Esophagus muscularis mucosa (tissue), 4 donors: ENCODE results near the gene GRHL1. TPM values are rescaled to one million over a fixed set of nuclear protein-coding genes. Genes with fewer than 3 reads are reported as not detected.

Experiments
- DNase-seq: peaks from one replicate; pipeline ENCODE4 v3.0.0-alpha.2; 2017; ENCODE audit errors: extremely low spot score
- H3K27ac ChIP-seq, 4 donors: fragments of 200-600 bp; sonication (generic); replicated peaks in 1 of 4; 1 replicate in 3 of 4; 2 replicates in 1 of 4; pipeline ENCODE4 v1.5.1; 2016 to 2019; ENCODE audit warnings: mild to moderate bottlenecking in 1 of 4
- H3K27me3 ChIP-seq, 4 donors: fragments of 200-600 bp; sonication (generic); one replicate each; pipeline versions ENCODE4 v1.5.1 to v1.6.0; 2016 to 2019
- H3K36me3 ChIP-seq, 4 donors: fragments of 200-600 bp; sonication (generic); one replicate each; pipeline ENCODE4 v1.5.1; 2016 to 2019
- H3K4me1 ChIP-seq, 4 donors: fragments of 200-600 bp; sonication (generic); one replicate each; pipeline ENCODE4 v1.5.1; 2016 to 2019
- H3K4me3 ChIP-seq, 4 donors: fragments of 200-600 bp; sonication (generic); 1 replicate in 2 of 4; 2 replicates in 2 of 4; pipeline ENCODE4 v1.5.1; 2016 to 2019; ENCODE audit warnings: mild to moderate bottlenecking in 4 of 4, moderate library complexity in 1 of 4
- H3K9me3 ChIP-seq, 4 donors: fragments of 200-600 bp; sonication (generic); 1 replicate in 3 of 4; 2 replicates in 1 of 4; pipeline ENCODE4 v1.5.1; 2016 to 2019
- CTCF ChIP-seq, 3 experiments: fragments of 200-600 bp in 2 of 3; fragments of 450-650 bp in 1 of 3; sonication (generic) in 2 of 3; IDR thresholded peaks; one replicate each; pipeline ENCODE4 v1.5.1; 2017 to 2019; ENCODE audit warnings: antibody characterized with exemption in 3 of 3, mild to moderate bottlenecking in 2 of 3, moderate library complexity in 1 of 3
- EP300 ChIP-seq: sonication (generic); formaldehyde crosslinking; IDR thresholded peaks from one replicate; pipeline ENCODE4 v1.6.1; 2017; ENCODE audit warnings: antibody characterized with exemption
- POLR2A ChIP-seq: fragments of 450-650 bp; IDR thresholded peaks from one replicate; pipeline ENCODE4 v1.6.1; 2017; ENCODE audit warnings: antibody characterized with exemption, moderate library complexity, mild to moderate bottlenecking, low read depth
- POLR2AphosphoS5 ChIP-seq, 2 donors: sonication (generic); formaldehyde crosslinking; IDR thresholded peaks; one replicate each; pipeline ENCODE4 v1.6.1; 2017; ENCODE audit warnings: antibody characterized with exemption in 2 of 2
- WGBS: methylation state at CpG from one replicate; pipeline ENCODE4 v1.1.5; 2018; 5-methylcytosine and 5-hydroxymethylcytosine counted together
- intact Hi-C: fragments of 100-400 bp; cut with DNase I; formaldehyde crosslinking; loops from one replicate; pipeline ENCODE4 v1.15.1; 2023
- total RNA-seq, 4 donors: library from RNA; depleted of rRNA; stranded (reverse); fragments of >200 nt; gene quantifications; one replicate each; pipeline versions ENCODE4 v1.1.0 to v1.2.1, GENCODE V29; 2016

GRHL1 gene
- total RNA-seq, 4 donors from 2014 or later, result 0.86 to 5.1 (median 2.6) TPM

GRCh38 chr2:9967053-9967775 lies 15.7 kb downstream of the GRHL1 start:
- Histone ChIP-seq H3K36me3 (peaks cover 0 to 14% (median 5%) of the 10 kb centered on the region in 4 donors), H3K4me3 (no peak overlapping the region), H3K27ac (peak overlapping the region in 1 of 4 donors; percentile 7), H3K4me1 (peaks cover 4 to 23% (median 21%) of the 10 kb centered on the region in 4 donors), H3K27me3 (no peaks in the 10 kb centered on the region), H3K9me3 (no peaks in the 10 kb centered on the region)
- TF ChIP-seq POLR2AphosphoS5 (IDR thresholded peaks at IDR 0.05) (no peak), POLR2A (no peak), EP300 (no peak), CTCF (IDR thresholded peaks at IDR 0.05) (no peak)
- intact Hi-C loops, result no loop called here
- DNase-seq, result no peak
- 93% methylated on average over 11 of the region's 11 CpGs for WGBS

- 91% methylated on average over 10 of the region's 10 CpGs for WGBS
- peak overlapping the region in 1 of 4 donors; percentile 82 for H3K27ac ChIP-seq
- DNase-seq, result no peak
These were observed 17.3 kb downstream of the GRHL1 start for GRCh38 chr2:9968553-9969497.

GRCh38 chr2:9970200-9971044 lies 18.9 kb downstream of the GRHL1 start:
- no peaks in the 10 kb centered on the region for H3K9me3 ChIP-seq
- no peak overlapping the region for H3K4me3 ChIP-seq
- peak overlapping the region; percentile 49 to 82 (median 64) for H3K27ac ChIP-seq
- peaks cover 21 to 52% (median 47%) of the 10 kb centered on the region in 4 donors for H3K4me1 ChIP-seq
- peaks cover 0 to 6% (median under 1%) of the 10 kb centered on the region in 4 donors for H3K36me3 ChIP-seq
- 56% methylated on average over 12 of the region's 12 CpGs for WGBS
- no peaks in the 10 kb centered on the region for H3K27me3 ChIP-seq
- DNase-seq, result no peak
- TF ChIP-seq EP300, result no peak
- no peak for TF ChIP-seq CTCF (IDR thresholded peaks at IDR 0.05)
- no peak for TF ChIP-seq POLR2AphosphoS5 (IDR thresholded peaks at IDR 0.05)
- no peak for TF ChIP-seq POLR2A
- intact Hi-C loops, result no loop called here

More at GRCh38 chr2:9968553-9969497, 17.3 kb downstream of the GRHL1 start:
- H3K27me3 ChIP-seq, result no peaks in the 10 kb centered on the region
- no peak overlapping the region for H3K4me3 ChIP-seq
- peaks cover 0 to 13% (median 5%) of the 10 kb centered on the region in 4 donors for H3K36me3 ChIP-seq
- no peaks in the 10 kb centered on the region for H3K9me3 ChIP-seq
- H3K4me1 ChIP-seq, result peaks cover 8 to 37% (median 32%) of the 10 kb centered on the region in 4 donors
- no peak for TF ChIP-seq CTCF (IDR thresholded peaks at IDR 0.05)
- TF ChIP-seq POLR2A, result no peak
- no peak for TF ChIP-seq POLR2AphosphoS5 (IDR thresholded peaks at IDR 0.05)
- TF ChIP-seq EP300, result no peak
- intact Hi-C loops, result no loop called here

- Histone ChIP-seq H3K9me3 (no peaks in the 10 kb centered on the region), H3K4me3 (no peak overlapping the region), H3K36me3 (no peaks in the 10 kb centered on the region), H3K4me1 (peaks cover 30 to 60% (median 56%) of the 10 kb centered on the region in 4 donors), H3K27ac (peak overlapping the region; percentile 49 to 82 (median 64)), H3K27me3 (no peaks in the 10 kb centered on the region)
- intact Hi-C loops, result no loop called here
- TF ChIP-seq CTCF (IDR thresholded peaks at IDR 0.05) (no peak), EP300 (no peak), POLR2AphosphoS5 (IDR thresholded peaks at IDR 0.05) (no peak), POLR2A (no peak)
- WGBS, result 68% methylated on average over 9 of the region's 9 CpGs
- DNase-seq, result no peak
These were observed 19.8 kb downstream of the GRHL1 start for GRCh38 chr2:9971105-9971818.
